ENCODE measurements around the gene NAT10.
A peak's percentile ranks its signal among the peaks of the same experiment; 100 is the strongest.

Gene NAT10

DNA sequence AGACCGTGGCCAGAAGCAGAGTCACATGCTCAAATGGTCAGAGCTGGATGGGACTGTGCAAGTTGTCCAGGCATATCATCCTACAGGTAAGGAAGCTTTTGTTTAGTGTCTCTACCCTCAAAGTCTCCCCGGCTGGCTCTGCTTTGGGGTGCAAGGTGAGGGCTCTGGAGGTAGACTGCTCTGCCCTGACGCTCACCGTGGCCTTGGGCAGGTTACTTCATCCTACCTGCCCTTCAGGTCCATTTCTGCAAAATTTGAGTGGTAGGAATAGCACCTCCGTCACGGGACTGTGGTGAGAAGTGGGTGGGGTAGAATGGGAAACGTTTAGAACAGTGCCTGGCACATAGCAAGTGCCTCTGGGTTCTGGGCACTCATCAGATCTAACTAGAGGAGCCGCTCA is 42.2 kb downstream of the NAT10 start:
- no peak overlapping the region for H3K4me3 ChIP-seq (ENCODE audit: low read depth, low read length)
- TF ChIP-seq, protein P1, sequence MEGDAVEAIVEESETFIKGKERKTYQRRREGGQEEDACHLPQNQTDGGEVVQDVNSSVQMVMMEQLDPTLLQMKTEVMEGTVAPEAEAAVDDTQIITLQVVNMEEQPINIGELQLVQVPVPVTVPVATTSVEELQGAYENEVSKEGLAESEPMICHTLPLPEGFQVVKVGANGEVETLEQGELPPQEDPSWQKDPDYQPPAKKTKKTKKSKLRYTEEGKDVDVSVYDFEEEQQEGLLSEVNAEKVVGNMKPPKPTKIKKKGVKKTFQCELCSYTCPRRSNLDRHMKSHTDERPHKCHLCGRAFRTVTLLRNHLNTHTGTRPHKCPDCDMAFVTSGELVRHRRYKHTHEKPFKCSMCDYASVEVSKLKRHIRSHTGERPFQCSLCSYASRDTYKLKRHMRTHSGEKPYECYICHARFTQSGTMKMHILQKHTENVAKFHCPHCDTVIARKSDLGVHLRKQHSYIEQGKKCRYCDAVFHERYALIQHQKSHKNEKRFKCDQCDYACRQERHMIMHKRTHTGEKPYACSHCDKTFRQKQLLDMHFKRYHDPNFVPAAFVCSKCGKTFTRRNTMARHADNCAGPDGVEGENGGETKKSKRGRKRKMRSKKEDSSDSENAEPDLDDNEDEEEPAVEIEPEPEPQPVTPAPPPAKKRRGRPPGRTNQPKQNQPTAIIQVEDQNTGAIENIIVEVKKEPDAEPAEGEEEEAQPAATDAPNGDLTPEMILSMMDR (conservative IDR thresholded peaks at IDR 0.05; ENCODE audit: low read depth, low read length): no peak
- DNase-seq (ENCODE audit: low read depth): no peak

DNA sequence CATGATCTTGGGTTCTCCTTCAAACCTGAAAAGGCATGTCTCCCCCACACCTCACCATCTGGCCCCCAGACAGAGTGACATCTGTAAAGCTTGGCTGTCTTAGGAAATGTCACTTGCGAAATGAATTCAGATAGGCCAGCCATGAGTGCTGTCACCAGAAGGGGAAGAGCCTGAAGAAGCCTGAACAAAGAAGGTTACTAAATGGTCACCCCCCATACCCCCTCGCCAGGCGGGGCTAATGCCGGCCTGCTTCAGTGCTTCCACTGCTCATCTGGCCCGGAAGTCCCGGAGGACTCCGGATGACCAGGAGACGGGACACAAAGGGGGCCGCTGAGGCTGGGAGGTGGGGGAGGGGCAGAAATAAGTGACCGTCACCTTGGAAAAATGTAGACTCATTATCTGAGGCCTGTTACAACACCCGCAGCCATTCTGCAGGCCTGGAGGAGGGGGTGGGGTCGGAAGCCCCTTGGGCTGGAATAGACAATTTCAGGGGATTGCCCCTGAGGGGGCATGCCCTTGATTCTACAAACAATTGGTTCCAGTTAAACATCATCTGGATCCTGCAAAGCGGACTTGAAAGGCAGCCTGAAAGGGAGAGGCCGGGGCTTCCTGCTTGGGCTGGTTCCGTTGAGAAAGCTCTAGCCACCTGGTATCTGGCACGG is 43.2 kb downstream of the NAT10 start:
- TF ChIP-seq, protein P1 (conservative IDR thresholded peaks at IDR 0.05; ENCODE audit: low read depth, low read length): no peak
- H3K4me3 ChIP-seq (ENCODE audit: low read depth, low read length): no peak overlapping the region
- no peak for DNase-seq (ENCODE audit: low read depth)

- no peak for DNase-seq (ENCODE audit: low read depth)
- TF ChIP-seq, protein P1 (conservative IDR thresholded peaks at IDR 0.05; ENCODE audit: low read depth, low read length): no peak
- no peak overlapping the region for H3K4me3 ChIP-seq (ENCODE audit: low read depth, low read length)
Observed at GRCh38 chr11:34149274-34149673, 43.8 kb downstream of the NAT10 start.

GRCh38 chr11:34149786-34150185 is 44.4 kb downstream of the NAT10 start:
- no peak overlapping the region for H3K4me3 ChIP-seq (ENCODE audit: low read depth, low read length)
- TF ChIP-seq, protein P1 (conservative IDR thresholded peaks at IDR 0.05; ENCODE audit: low read depth, low read length): peak; percentile 53
- peak; percentile 29 for DNase-seq (ENCODE audit: low read depth)

GRCh38 chr11:34150494-34151151 is 45.2 kb downstream of the NAT10 start:
- TF ChIP-seq, protein P1 (conservative IDR thresholded peaks at IDR 0.05; ENCODE audit: low read depth, low read length): no peak
- no peak for DNase-seq (ENCODE audit: low read depth)
- no peak overlapping the region for H3K4me3 ChIP-seq (ENCODE audit: low read depth, low read length)

GRCh38 chr11:34151166-34151565 is 45.7 kb downstream of the NAT10 start:
- TF ChIP-seq, protein P1 (conservative IDR thresholded peaks at IDR 0.05; ENCODE audit: low read depth, low read length): no peak
- no peak for DNase-seq (ENCODE audit: low read depth)
- no peak overlapping the region for H3K4me3 ChIP-seq (ENCODE audit: low read depth, low read length)

Data from choroid plexus epithelial cell (primary cell).